HUES6 (cell line): ENCODE data around the gene ZNF138.

Experiments
- H3K27ac ChIP-seq: 2 replicates; pipeline ENCODE4 v1.7.0; 2013; ENCODE audit warnings: low read depth, mild to moderate bottlenecking, low read length, inconsistent platforms
- H3K27me3 ChIP-seq: 2 replicates; pipeline ENCODE4 v1.6.1; 2013; ENCODE audit warnings: low read length; ENCODE audit not compliant: control insufficient read depth, insufficient read depth
- H3K36me3 ChIP-seq: 2 replicates; pipeline ENCODE4 v1.6.1; 2013; ENCODE audit warnings: low read length; ENCODE audit not compliant: control insufficient read depth, insufficient read depth
- H3K4me1 ChIP-seq: 2 replicates; pipeline ENCODE4 v1.6.1; 2013; ENCODE audit warnings: low read length; ENCODE audit not compliant: control insufficient read depth, insufficient read depth
- H3K4me3 ChIP-seq: 2 replicates; pipeline ENCODE4 v1.5.1; 2013; ENCODE audit warnings: low read depth, low read length
- H3K9ac ChIP-seq: one replicate; pipeline ENCODE4 v1.6.1; 2013; ENCODE audit warnings: mild to moderate bottlenecking, low read length
- H3K9me3 ChIP-seq: 2 replicates; pipeline ENCODE4 v1.6.1; 2013; ENCODE audit warnings: low read depth, low read length; ENCODE audit not compliant: control insufficient read depth, insufficient read depth

The ZNF138 gene

GRCh38 chr7:64881461-64882287, 87.4 kb downstream of the ZNF138 start:
- H3K9ac ChIP-seq: no peak overlapping the region
- H3K9me3 ChIP-seq: peaks cover 10% of the 10 kb centered on the region; the same call in 1 of the 2 replicates
- no peaks in the 10 kb centered on the region for H3K36me3 ChIP-seq
- 0 out of 2 replicates have a peak, but pooled peaks cover 2% of the 10 kb centered on the region for H3K4me1 ChIP-seq
- H3K27me3 ChIP-seq: peaks cover 81% of the 10 kb centered on the region
- H3K27ac ChIP-seq: no peak overlapping the region
- H3K4me3 ChIP-seq: peak overlapping the region; percentile 45; the same call in 1 of the 2 replicates

- Histone ChIP-seq H3K4me1 (no peaks in the 10 kb centered on the region), H3K27me3 (peaks cover 80% of the 10 kb centered on the region), H3K27ac (no peak overlapping the region), H3K36me3 (no peaks in the 10 kb centered on the region), H3K4me3 (peak overlapping the region; percentile 45; the same call in 1 of the 2 replicates), H3K9ac (no peak overlapping the region), H3K9me3 (peaks cover 10% of the 10 kb centered on the region; the same call in 1 of the 2 replicates)
Observed at GRCh38 chr7:64882341-64883112, 88.3 kb downstream of the ZNF138 start.
